GM19328 (cell line): Measurements from ENCODE around the gene PRSS2.

Experiments
- ATAC-seq: cut with Tn5 transposase; IDR thresholded peaks from one replicate; pipeline ENCODE4 v1.9.1; 2021; ENCODE audit warnings: mild to moderate bottlenecking, moderate library complexity; ENCODE audit not compliant: unreplicated experiment

The PRSS2 gene

GRCh38 chr7:142819530-142819929 is 48.8 kb downstream of the PRSS2 start:
- ATAC-seq: no peak

DNA sequence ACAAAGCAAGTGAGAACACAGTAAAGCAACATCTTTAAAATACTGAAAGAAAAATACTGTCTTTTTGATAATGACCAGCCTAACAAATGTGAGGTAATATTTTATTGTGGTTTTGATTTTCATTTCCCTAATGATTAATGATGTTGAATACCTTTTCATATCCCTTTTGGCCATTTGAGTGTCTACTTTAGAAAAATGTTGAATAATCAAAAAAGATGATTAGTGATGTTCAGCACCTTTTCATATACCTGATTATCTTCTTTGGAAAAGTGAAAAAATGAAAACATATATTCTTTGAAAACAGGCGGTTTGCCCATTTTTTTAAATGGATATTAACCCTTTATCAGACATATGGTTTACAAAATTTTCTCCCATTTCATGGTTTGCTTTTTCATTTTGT is 51.9 kb downstream of the PRSS2 start:
- ATAC-seq: no peak
